Measurements from ENCODE around the gene MANF.

GRCh38 chr3:51408813-51409212 lies 23.7 kb downstream of the MANF start:
- TF ChIP-seq ZBTB7A (IDR thresholded peaks at IDR 0.05; ENCODE audit: low read depth) (no peak), YY1 (IDR thresholded peaks at IDR 0.05; ENCODE audit: low read depth) (no peak), TAF1 (IDR thresholded peaks at IDR 0.05; ENCODE audit: low read depth) (no peak), EP300 (IDR thresholded peaks at IDR 0.05; ENCODE audit: borderline replicate concordance) (no peak), CREB1 (IDR thresholded peaks at IDR 0.05; ENCODE audit: low read depth) (no peak), CEBPB (IDR thresholded peaks at IDR 0.05) (no peak), REST (IDR thresholded peaks at IDR 0.05; ENCODE audit: low read depth) (no peak), FOXM1 (IDR thresholded peaks at IDR 0.05; ENCODE audit: borderline replicate concordance, low read depth) (no peak), RAD21 (IDR thresholded peaks at IDR 0.05; ENCODE audit: low read depth) (no peak), EGR1 (IDR thresholded peaks at IDR 0.05) (no peak), TEAD4 (IDR thresholded peaks at IDR 0.05) (no peak)

Data from Ishikawa (cell line).